Esophagus squamous epithelium (tissue), 4 donors: ENCODE data around the gene ZNF710.

Experiments
- POLR2A ChIP-seq, 4 donors: fragments of 450-650 bp; IDR thresholded peaks; one replicate each; pipeline ENCODE4 v1.6.1; 2017; ENCODE audit warnings: antibody characterized with exemption in 4 of 4, mild to moderate bottlenecking in 4 of 4, moderate library complexity in 3 of 4
- TF ChIP-seq, protein P1 (sequence below), 6 experiments: fragments of 450-650 bp in 4 of 6; fragments of 200-600 bp in 2 of 6; sonication (generic) in 2 of 6; IDR thresholded peaks; one replicate each; pipeline ENCODE4 v1.5.1; 2016 to 2019; ENCODE audit warnings: antibody characterized with exemption in 6 of 6, mild to moderate bottlenecking in 4 of 6, moderate library complexity in 4 of 6

DNA sequence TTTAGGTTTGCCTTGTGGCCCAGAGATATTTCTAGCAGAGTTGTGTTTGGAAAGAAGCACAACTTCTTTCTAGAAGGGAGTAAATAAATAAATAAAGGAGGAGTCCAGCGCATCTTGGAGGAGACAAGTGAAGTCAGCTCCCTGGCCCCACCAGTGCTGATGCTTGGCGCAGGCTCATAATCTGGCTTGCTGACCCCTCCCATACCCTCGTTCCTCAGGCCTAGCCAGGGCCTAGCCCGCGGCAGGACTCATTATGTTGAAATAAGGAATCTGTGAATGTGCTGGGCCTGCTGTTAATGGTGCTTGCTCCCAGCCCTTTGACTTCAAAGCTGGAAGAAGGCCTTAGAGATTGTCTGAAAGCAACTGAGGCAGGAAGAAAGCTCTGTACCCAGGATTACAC, 3.1 kb downstream of the ZNF710 start:
- TF ChIP-seq, protein P1, sequence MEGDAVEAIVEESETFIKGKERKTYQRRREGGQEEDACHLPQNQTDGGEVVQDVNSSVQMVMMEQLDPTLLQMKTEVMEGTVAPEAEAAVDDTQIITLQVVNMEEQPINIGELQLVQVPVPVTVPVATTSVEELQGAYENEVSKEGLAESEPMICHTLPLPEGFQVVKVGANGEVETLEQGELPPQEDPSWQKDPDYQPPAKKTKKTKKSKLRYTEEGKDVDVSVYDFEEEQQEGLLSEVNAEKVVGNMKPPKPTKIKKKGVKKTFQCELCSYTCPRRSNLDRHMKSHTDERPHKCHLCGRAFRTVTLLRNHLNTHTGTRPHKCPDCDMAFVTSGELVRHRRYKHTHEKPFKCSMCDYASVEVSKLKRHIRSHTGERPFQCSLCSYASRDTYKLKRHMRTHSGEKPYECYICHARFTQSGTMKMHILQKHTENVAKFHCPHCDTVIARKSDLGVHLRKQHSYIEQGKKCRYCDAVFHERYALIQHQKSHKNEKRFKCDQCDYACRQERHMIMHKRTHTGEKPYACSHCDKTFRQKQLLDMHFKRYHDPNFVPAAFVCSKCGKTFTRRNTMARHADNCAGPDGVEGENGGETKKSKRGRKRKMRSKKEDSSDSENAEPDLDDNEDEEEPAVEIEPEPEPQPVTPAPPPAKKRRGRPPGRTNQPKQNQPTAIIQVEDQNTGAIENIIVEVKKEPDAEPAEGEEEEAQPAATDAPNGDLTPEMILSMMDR (IDR thresholded peaks at IDR 0.05) = peak in 1 of 6 experiments; percentile 4
- no peak for TF ChIP-seq POLR2A (IDR thresholded peaks at IDR 0.05)
